GM10248 (cell line): ENCODE measurements around the gene FADS2.

Source experiments
- CTCF ChIA-PET: fragments of 300-600 bp; sonication (Branson Sonifier 250); formaldehyde crosslinking; extraction: SDS; loops from one replicate; lab custom pipeline; 2021; ENCODE audit warnings: antibody characterized with exemption; lab: Yijun Ruan, JAX
- POLR2A ChIA-PET: fragments of 350-650 bp; sonication (Branson Sonifier 250); formaldehyde crosslinking; extraction: SDS; loops from one replicate; lab custom pipeline; 2020; ENCODE audit warnings: antibody characterized with exemption; lab: Yijun Ruan, JAX
- DNase-seq: peaks from one replicate; pipeline ENCODE4 v3.0.0; 2012; ENCODE audit errors: extremely low spot score
- CTCF ChIP-seq: IDR thresholded peaks from 2 replicates; pipeline ENCODE4 v1.5.1; 2012; ENCODE audit warnings: mild to moderate bottlenecking, low read depth; ENCODE audit errors: extremely low read depth, missing control alignments, control extremely low read depth

The FADS2 gene

GRCh38 chr11:61862714-61863547 is 34.8 kb downstream of the FADS2 start:
- POLR2A ChIA-PET = no interaction called here
- CTCF ChIA-PET = interaction anchor here (1.3 kb wide), 1 partner anchor 8 kb away, joined by 4 read pairs; no protein-coding TSS in a partner anchor
- no peak for DNase-seq
- TF ChIP-seq CTCF = no peak

GRCh38 chr11:61863548-61864081 is 35.5 kb downstream of the FADS2 start:
- no peak for DNase-seq
- CTCF ChIA-PET = interaction anchor here (1.0 to 1.3 kb wide), 3 partner anchors 9 to 36 kb away, joined by 3 to 4 read pairs (median 3); no protein-coding TSS in a partner anchor
- POLR2A ChIA-PET = no interaction called here
- TF ChIP-seq CTCF = no peak

GRCh38 chr11:61864814-61865775 is 37.0 kb downstream of the FADS2 start:
- POLR2A ChIA-PET = no interaction called here
- no peak for TF ChIP-seq CTCF
- CTCF ChIA-PET = interaction anchor here (1.1 to 1.9 kb wide), 5 partner anchors 9 to 243 kb away, joined by 3 to 8 read pairs (median 3); no protein-coding TSS in a partner anchor
- no peak for DNase-seq

- ChIA-PET POLR2A (interaction anchor here (1.4 kb wide), 1 partner anchor 216 kb away, joined by 3 read pairs; no protein-coding TSS in a partner anchor), CTCF (interaction anchor here (1.0 to 10.8 kb wide), 6 partner anchors 15 to 242 kb away, joined by 3 to 92 read pairs (median 6); no protein-coding TSS in a partner anchor)
- no peak for DNase-seq
- no peak for TF ChIP-seq CTCF
Observed at GRCh38 chr11:61866231-61866957, 38.3 kb downstream of the FADS2 start.

GRCh38 chr11:61866958-61867343 is 38.9 kb downstream of the FADS2 start:
- DNase-seq = no peak
- CTCF ChIA-PET = interaction anchor here (1.0 to 10.8 kb wide), 6 partner anchors 14 to 242 kb away, joined by 3 to 92 read pairs (median 6); no protein-coding TSS in a partner anchor
- TF ChIP-seq CTCF = no peak
- POLR2A ChIA-PET = interaction anchor here (1.4 kb wide), 1 partner anchor 215 kb away, joined by 3 read pairs; no protein-coding TSS in a partner anchor
